ENCODE measurements around the gene NAA50.

GRCh38 chr3:113717818-113718217, 28.2 kb downstream of the NAA50 start:
- no peak for TF ChIP-seq POLR2AphosphoS5 (IDR thresholded peaks at IDR 0.05)
- TF ChIP-seq CTCF (IDR thresholded peaks at IDR 0.05): no peak
- TF ChIP-seq POLR2A (IDR thresholded peaks at IDR 0.05): no peak
